Activated T-helper 2 cell treated with anti-CD3 and anti-CD28 coated beads, Interferon-gamma antibody, Interleukin-2, Interleukin-4, amounts not matched to agents 10 μg/mL and 5 μg/mL and 100 μg/mL, durations not matched to agents 14 hours and 24 hours and 36 hours (primary cell): ENCODE data around the gene MYEOV. TPM values are rescaled to one million over a fixed set of nuclear protein-coding genes. Genes with fewer than 3 reads are reported as not detected.
A peak's percentile ranks its signal among the peaks of the same experiment; 100 is the strongest.

ENCODE experiments used
- DNase-seq: peaks from one replicate; pipeline ENCODE4 v3.0.0; 2021; ENCODE audit warnings: low spot score
- H3K27ac Mint-ChIP-seq: one replicate; pipeline ENCODE4 v1.8.0; 2021; ENCODE audit warnings: mixed read lengths
- H3K27me3 Mint-ChIP-seq: one replicate; pipeline ENCODE4 v1.8.0; 2021; ENCODE audit warnings: low read depth, mixed read lengths
- H3K36me3 Mint-ChIP-seq: one replicate; pipeline ENCODE4 v1.8.0; 2021; ENCODE audit warnings: low read depth, mixed read lengths
- H3K4me1 Mint-ChIP-seq: one replicate; pipeline ENCODE4 v1.8.0; 2021; ENCODE audit warnings: low read depth, mixed read lengths
- H3K4me3 Mint-ChIP-seq: one replicate; pipeline ENCODE4 v1.8.0; 2021; ENCODE audit warnings: low read depth, mild to moderate bottlenecking, moderate library complexity, mixed read lengths
- H3K9me3 Mint-ChIP-seq: one replicate; pipeline ENCODE4 v1.8.0; 2021; ENCODE audit warnings: mixed read lengths
- intact Hi-C: fragments of 100-400 bp; cut with micrococcal nuclease; formaldehyde crosslinking; loops from one replicate; pipeline ENCODE4 v1.15.1; 2023
- total RNA-seq: library from RNA; stranded (reverse); gene quantifications from 2 replicates; pipeline ENCODE4 v1.2.3, GENCODE V29; 2022

The MYEOV gene
- 0.09 TPM in 1 of 2 replicates, not detected in the other for total RNA-seq

DNA sequence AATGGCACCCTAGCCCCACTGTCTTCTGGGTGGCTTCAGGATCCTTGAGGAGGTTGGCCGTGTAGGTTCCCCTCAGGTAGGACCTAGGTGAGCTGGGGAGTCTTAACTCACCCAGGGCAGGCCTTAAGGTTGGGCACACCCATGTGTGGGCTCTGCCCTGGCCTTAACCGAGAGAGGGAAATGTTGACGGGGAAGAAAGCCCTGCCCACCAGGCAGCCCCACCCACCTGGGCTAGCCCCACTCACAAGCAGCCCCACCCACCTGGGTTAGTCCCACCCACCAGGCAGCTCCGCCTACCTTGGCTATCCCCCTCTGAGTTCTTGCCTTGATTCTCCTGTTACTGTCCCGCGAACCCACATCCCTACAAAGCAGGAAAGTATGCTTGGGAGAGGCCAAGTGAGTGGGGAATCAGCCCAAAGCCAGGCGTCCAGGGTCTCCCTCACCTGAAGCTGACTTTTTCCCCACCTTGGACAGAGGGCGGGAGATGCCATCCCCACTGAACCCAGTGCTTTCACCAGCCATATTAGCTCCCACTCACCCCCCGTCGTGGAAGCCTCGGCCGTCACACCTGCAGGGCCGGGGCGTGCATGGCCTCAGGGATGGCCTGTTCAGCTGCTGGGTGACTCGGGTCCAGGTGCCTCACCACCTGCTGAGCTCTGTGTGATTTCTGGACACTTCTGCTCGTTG, at the start of gene MYEOV:
Gene MYEOV, plus strand, starts transcription at position 337 of the 687 bp plus-strand sequence. CDS start 1,200 bp downstream, outside the sequence.
- peaks cover 28% of the 10 kb centered on the region for H3K4me1 Mint-ChIP-seq
- intact Hi-C loops: loop anchor here (2.0 kb wide), 1 partner anchor 349 kb away; no protein-coding TSS in a partner anchor
- peak; percentile 20 for DNase-seq
- H3K4me3 Mint-ChIP-seq: no peak within 1 kb of the TSS
- no peak within 1 kb of the TSS for H3K27ac Mint-ChIP-seq
- no peaks in the 10 kb centered on the region for H3K9me3 Mint-ChIP-seq
- H3K36me3 Mint-ChIP-seq: no peaks in the 10 kb centered on the region
- H3K27me3 Mint-ChIP-seq: no peaks in the 10 kb centered on the region

- Mint-ChIP-seq H3K27me3 (peaks cover 4% of the 10 kb centered on the region), H3K4me3 (no peak overlapping the region), H3K4me1 (peaks cover 10% of the 10 kb centered on the region), H3K36me3 (no peaks in the 10 kb centered on the region), H3K9me3 (no peaks in the 10 kb centered on the region), H3K27ac (no peak overlapping the region)
- intact Hi-C loops: no loop called here
- DNase-seq: no peak
Observed at GRCh38 chr11:69244266-69244665, 49.7 kb upstream of the MYEOV start.

DNA sequence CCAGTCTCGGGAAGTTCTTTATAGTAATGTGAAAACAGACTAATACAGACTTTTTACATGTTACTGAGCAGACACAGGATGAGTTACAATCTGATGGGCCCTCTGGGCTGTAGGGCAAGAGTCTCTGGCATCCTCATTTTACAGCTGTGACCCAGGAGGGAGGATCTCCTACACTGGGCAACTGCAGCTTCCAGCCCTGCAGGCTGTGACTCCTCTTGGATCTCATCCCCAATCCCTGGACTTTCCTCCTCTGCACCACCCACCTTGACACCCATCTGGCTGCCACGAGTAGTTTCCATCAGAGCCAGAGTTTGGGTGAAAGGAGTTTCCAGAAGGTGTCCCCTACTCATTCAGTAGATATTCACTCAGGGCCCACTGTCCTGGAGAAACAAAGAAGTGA, 48.9 kb upstream of the MYEOV start:
- Mint-ChIP-seq H3K27me3 (peaks cover 4% of the 10 kb centered on the region), H3K36me3 (no peaks in the 10 kb centered on the region), H3K27ac (no peak overlapping the region), H3K4me3 (no peak overlapping the region), H3K9me3 (no peaks in the 10 kb centered on the region), H3K4me1 (peaks cover 5% of the 10 kb centered on the region)
- intact Hi-C loops: no loop called here
- no peak for DNase-seq

GRCh38 chr11:69245491-69246345, 48.2 kb upstream of the MYEOV start:
- H3K4me3 Mint-ChIP-seq: no peak overlapping the region
- DNase-seq: no peak
- H3K9me3 Mint-ChIP-seq: no peaks in the 10 kb centered on the region
- H3K27ac Mint-ChIP-seq: no peak overlapping the region
- no peaks in the 10 kb centered on the region for H3K36me3 Mint-ChIP-seq
- peaks cover 5% of the 10 kb centered on the region for H3K4me1 Mint-ChIP-seq
- intact Hi-C loops: no loop called here
- peaks cover 4% of the 10 kb centered on the region for H3K27me3 Mint-ChIP-seq

- intact Hi-C loops: no loop called here
- Mint-ChIP-seq H3K36me3 (no peaks in the 10 kb centered on the region), H3K9me3 (peaks cover 12% of the 10 kb centered on the region), H3K27ac (no peak overlapping the region), H3K27me3 (peaks cover 4% of the 10 kb centered on the region), H3K4me1 (no peaks in the 10 kb centered on the region), H3K4me3 (no peak overlapping the region)
- no peak for DNase-seq
Observed at GRCh38 chr11:69249311-69250185, 44.4 kb upstream of the MYEOV start.

DNA sequence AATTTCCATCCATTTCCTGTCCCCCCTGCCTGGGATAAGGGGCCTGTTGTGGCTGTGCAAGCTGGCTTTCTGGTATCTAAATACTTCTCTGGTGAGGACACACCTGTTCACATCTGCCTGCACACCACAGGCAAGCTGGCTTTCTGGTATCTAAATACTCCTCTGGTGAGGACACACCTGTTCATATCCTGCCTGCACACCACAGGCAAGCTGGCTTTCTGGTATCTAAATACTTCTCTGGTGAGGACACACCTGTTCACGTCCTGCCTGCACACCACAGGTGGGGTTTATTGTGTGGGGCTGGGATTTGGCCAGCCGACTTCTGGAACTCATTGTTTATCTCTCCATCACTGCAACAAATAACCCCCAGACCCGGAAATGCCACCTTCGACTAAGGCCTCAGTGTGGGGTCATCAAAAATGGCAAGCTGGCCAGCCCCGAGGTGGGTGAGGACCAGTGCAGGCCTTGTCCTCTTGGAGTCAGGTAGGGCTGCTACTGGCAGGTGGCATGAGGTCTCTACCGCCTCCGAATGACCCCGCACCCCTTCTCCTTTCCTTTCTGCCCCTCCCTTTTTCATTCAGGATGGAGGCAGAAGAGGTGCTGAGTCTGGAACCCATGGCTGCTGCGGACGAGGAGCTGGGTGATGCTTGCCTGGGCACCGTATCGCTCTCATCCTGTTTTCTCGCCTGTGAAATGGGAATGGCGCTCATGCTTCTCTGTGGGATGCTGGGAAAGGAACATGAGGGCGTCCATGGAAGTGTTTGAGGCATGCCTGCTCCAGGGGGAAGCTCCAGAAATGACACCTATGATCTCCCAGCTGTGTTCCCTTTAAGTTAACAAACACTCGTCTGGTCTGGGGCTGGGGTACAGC, 43.5 kb upstream of the MYEOV start:
- H3K27ac Mint-ChIP-seq: no peak overlapping the region
- no peaks in the 10 kb centered on the region for H3K36me3 Mint-ChIP-seq
- H3K4me3 Mint-ChIP-seq: no peak overlapping the region
- H3K4me1 Mint-ChIP-seq: no peaks in the 10 kb centered on the region
- peaks cover 4% of the 10 kb centered on the region for H3K27me3 Mint-ChIP-seq
- no peak for DNase-seq
- intact Hi-C loops: no loop called here
- H3K9me3 Mint-ChIP-seq: peaks cover 20% of the 10 kb centered on the region

DNA sequence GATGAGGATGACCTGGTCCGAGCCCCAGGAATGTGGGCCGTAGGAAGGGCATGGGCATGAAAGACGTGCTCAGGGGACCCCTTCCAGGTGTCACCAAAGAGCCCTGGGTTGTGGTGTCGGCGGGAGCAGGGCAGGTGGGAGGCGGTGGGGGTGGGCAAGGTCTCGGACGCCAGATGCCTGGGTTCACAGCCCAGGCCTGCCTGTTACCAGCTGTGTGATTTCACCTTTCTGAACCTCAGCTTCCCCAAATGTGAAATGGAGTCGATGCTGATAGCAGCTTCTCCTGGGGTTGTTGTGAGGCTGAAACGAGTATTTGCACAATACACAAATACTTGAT, 42.9 kb upstream of the MYEOV start:
- H3K27ac Mint-ChIP-seq: no peak overlapping the region
- no peak overlapping the region for H3K4me3 Mint-ChIP-seq
- H3K4me1 Mint-ChIP-seq: no peaks in the 10 kb centered on the region
- intact Hi-C loops: no loop called here
- DNase-seq: no peak
- H3K27me3 Mint-ChIP-seq: peaks cover 4% of the 10 kb centered on the region
- peaks cover 26% of the 10 kb centered on the region for H3K9me3 Mint-ChIP-seq
- H3K36me3 Mint-ChIP-seq: no peaks in the 10 kb centered on the region

DNA sequence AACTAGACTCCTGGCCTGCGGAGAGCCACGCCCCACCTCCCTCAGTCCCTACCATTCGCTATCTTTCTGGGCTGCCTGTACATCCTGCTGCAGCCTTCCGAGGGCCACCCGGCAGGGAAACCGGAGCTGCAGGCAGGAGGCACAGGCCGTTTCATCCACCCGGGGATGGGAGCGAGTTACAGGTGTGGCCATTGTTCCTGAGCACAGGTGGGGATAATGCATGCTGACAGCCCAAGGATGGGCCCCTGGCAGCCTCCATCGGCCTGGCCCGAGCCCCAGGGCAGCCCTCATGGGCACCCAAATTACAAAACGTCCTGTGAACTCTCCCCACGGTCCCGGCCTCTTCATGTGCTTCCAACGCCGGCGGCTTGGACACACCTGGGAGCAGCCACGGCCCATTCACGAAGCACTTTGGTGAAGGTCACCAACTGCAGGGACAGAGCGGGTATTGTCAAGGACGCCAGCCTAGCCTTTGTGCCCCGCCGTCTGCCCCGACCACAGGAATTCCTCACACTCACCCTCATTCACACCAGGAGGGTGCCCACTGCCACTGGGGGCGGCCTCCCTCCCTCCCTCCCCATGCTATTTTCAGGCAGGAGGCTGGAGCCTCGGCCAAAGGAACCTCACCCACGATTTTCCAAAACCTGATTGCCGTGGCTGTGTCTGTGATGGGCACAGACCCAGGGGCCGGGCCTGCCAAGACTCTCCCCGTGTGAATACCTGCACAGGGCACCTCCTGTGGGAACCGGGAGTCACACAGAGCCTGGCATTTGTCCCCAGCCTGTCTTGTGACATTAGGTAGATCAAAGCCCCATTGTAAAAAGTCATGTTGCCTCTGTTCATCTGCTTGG, 42.1 kb upstream of the MYEOV start:
- no peak for DNase-seq
- peaks cover 4% of the 10 kb centered on the region for H3K27me3 Mint-ChIP-seq
- H3K4me1 Mint-ChIP-seq: no peaks in the 10 kb centered on the region
- peaks cover 28% of the 10 kb centered on the region for H3K9me3 Mint-ChIP-seq
- intact Hi-C loops: no loop called here
- H3K36me3 Mint-ChIP-seq: no peaks in the 10 kb centered on the region
- H3K27ac Mint-ChIP-seq: no peak overlapping the region
- no peak overlapping the region for H3K4me3 Mint-ChIP-seq

DNA sequence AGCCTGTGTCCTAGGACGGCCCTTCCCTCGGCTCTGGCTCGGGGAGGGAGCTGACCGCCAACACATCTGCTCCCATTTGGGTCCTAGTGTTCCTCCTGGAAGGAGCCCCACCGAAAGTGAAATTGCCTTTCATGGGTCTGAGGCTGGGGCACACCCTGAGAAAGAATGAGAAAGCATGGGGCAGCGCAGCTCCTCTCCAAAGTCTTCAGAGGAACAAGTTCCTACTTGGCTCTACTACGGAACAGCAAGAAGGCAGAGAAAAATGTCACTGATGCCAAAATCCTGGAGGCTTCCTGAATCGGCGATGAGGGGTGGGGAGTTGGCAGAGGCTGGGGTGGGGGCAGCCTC, 41.5 kb upstream of the MYEOV start:
- peaks cover 28% of the 10 kb centered on the region for H3K9me3 Mint-ChIP-seq

DNA sequence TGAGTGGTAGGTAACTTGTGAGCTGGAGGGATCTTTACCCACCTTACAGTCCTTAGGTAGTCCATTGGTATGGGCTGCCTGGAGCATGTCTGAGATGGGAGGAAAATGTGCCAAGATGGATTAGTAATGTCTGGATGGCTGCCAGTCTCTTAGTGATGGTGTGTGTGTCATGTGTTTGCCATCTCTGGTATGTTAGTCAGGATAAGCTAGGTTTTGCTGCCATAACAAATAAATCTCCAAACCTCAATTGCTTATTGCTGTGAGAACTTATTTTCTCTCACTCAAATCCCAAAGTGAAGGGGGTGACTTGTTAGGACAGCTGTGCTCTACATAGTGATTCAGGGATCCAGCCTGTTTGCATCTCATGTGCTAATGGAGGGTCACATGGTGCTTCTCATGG, 40.9 kb upstream of the MYEOV start:
- Mint-ChIP-seq H3K4me3 (no peak overlapping the region), H3K27ac (no peak overlapping the region), H3K27me3 (peaks cover under 1% of the 10 kb centered on the region), H3K9me3 (peaks cover 28% of the 10 kb centered on the region), H3K4me1 (no peaks in the 10 kb centered on the region), H3K36me3 (no peaks in the 10 kb centered on the region)
- intact Hi-C loops: no loop called here
- DNase-seq: no peak

More for the DNA sequence above, 41.5 kb upstream of the MYEOV start:
- H3K4me3 Mint-ChIP-seq: no peak overlapping the region
- H3K27ac Mint-ChIP-seq: no peak overlapping the region
- peaks cover 4% of the 10 kb centered on the region for H3K27me3 Mint-ChIP-seq
- no peaks in the 10 kb centered on the region for H3K4me1 Mint-ChIP-seq
- DNase-seq: no peak
- H3K36me3 Mint-ChIP-seq: no peaks in the 10 kb centered on the region
- intact Hi-C loops: no loop called here

- Mint-ChIP-seq H3K9me3 (peaks cover 28% of the 10 kb centered on the region), H3K36me3 (no peaks in the 10 kb centered on the region), H3K4me1 (no peaks in the 10 kb centered on the region), H3K4me3 (no peak overlapping the region), H3K27ac (no peak overlapping the region), H3K27me3 (no peaks in the 10 kb centered on the region)
- DNase-seq: no peak
- intact Hi-C loops: no loop called here
Observed at GRCh38 chr11:69257134-69257533, 36.8 kb upstream of the MYEOV start.
